Pancreas (tissue), 10 donors: Measurements from ENCODE around the gene SIAH3. TPM values are rescaled to one million over a fixed set of nuclear protein-coding genes. Genes with fewer than 3 reads are reported as not detected.

Experiments used
- ATAC-seq, 4 donors: fragments of 200-7000 bp; cut with Tn5 transposase; one replicate each; pipeline versions ENCODE4 v1.8.0 to v1.9.1; 2020; ENCODE audit warnings: mild to moderate bottlenecking in 4 of 4, moderate library complexity in 4 of 4
- DNase-seq, 6 donors: peaks; one replicate each; pipeline ENCODE4 v3.0.0-alpha.2; 2020
- FAIRE-seq: peaks from 2 replicates; lab custom pipeline; 2012; peaks lifted over from hg19 to GRCh38; lab: Jason Lieb, UNC
- H3K27ac ChIP-seq, 4 donors: fragments of 200-600 bp; sonication (generic); 1 replicate in 3 of 4; 2 replicates in 1 of 4; pipeline versions ENCODE4 v1.5.0 to v1.8.0; 2020
- H3K27me3 ChIP-seq, 4 donors: fragments of 200-600 bp; one replicate each; pipeline ENCODE4 v1.8.0; 2021
- H3K36me3 ChIP-seq, 3 donors: fragments of 200-600 bp; sonication (generic) in 1 of 3; one replicate each; pipeline versions ENCODE4 v1.5.0 to v1.8.0; 2020 to 2021
- H3K4me1 ChIP-seq, 3 donors: fragments of 200-600 bp; one replicate each; pipeline ENCODE4 v1.8.0; 2021
- H3K4me3 ChIP-seq, 4 donors: fragments of 200-600 bp; sonication (generic) in 2 of 4; one replicate each; pipeline versions ENCODE4 v1.5.0 to v1.8.0; 2020 to 2021
- H3K9me3 ChIP-seq, 4 donors: fragments of 200-600 bp; one replicate each; pipeline ENCODE4 v1.8.0; 2021
- WGBS, 2 donors: extraction: QIAGEN DNeasy Blood & Tissue Kit; methylation state at CpG; one replicate each; pipeline ENCODE4 v1.1.7; 2013; 5-methylcytosine and 5-hydroxymethylcytosine counted together
- intact Hi-C, 3 donors: fragments of 100-400 bp; cut with DNase I; formaldehyde crosslinking; loops; one replicate each; pipeline versions ENCODE4 v1.11.1 to v1.14.2; 2022
- polyA plus RNA-seq, 2 donors: library from polyadenylated mRNA; stranded (reverse); fragments of 200-250 nt; gene quantifications; one replicate each; pipeline ENCODE4 v1.2.3, GENCODE V29; 2013
- total RNA-seq, 6 donors: library from RNA; stranded (reverse); fragmentation: NEBNext Ultra II Directional in 4 of 6; extraction: Animal tissue kit (Norgen Biotek cat#: 25700) in 4 of 6; gene quantifications; one replicate each; pipeline versions ENCODE4 v1.2.1 to v1.2.4, GENCODE V29; 2021 to 2023
- TF ChIP-seq, protein P1 (sequence below), 4 donors: fragments of 200-600 bp; sonication (generic) in 3 of 4; IDR thresholded peaks; one replicate each; pipeline versions ENCODE4 v1.5.0 to v1.8.0; 2021; ENCODE audit warnings: antibody characterized with exemption in 4 of 4
- donor health status: healthy with polysubstance abuse.
- donor health status: DM: no; HTN: no; CAD: no; lungs with moderate emphysema.
- donor health status: DM: no; HTN: no; CAD: no.
- donor health status: control.
- donor health status: control.
- donor health status: Bipolar disorder and iron deficiency.
- donor health status: DM: yes; HTN: yes; CAD: no.
- donor health status: DM: no; HTN: no; CAD: no.
- donor health status: DM: no; HTN: no; CAD: no.
- donor health status: DM: yes; HTN: yes; CAD: no.

Gene SIAH3
- total and polyA plus RNA-seq, 8 donors, result 0.03 TPM; not detected in 7

DNA sequence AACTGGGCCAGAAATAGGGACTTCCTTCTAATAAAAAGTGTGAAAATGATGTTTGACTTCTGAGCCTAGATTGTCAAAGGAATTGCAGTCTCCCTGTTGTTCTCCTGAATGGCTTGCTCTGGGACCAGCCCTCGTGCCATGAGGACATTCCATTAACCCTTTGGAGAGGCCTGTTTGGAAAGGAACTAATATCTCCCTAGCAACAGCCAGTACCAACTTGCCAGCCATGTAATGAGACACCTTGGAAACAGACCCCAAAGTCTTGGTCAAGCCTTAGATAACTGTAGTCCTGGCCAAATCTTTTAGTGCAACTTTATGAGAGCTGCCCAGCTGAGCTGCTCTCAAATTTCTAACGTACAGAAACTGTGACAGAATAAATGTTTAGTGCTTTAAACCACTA is 8.2 kb upstream of the SIAH3 start:
- no peaks in the 10 kb centered on the region for H3K9me3 ChIP-seq

DNA sequence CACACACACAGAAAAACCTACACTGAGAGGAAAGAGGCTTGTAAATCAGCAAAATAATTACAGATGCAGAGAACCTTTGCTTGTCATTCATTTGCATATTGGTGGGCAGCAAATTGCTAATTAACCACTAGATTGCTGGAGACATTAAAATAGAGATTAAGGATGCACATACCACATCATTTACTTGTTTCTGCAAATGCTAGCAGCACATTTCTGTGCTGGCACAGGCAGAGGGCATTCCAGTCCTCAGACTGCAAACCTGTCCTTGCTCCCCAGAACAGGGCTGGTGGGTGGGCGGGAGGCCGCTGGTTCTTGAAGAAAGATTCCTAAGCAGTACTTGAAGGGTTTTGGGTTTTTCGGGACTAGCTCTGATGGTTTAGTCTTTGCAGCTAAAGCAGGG is 941 bp upstream of the SIAH3 start:
- TF ChIP-seq, protein P1, sequence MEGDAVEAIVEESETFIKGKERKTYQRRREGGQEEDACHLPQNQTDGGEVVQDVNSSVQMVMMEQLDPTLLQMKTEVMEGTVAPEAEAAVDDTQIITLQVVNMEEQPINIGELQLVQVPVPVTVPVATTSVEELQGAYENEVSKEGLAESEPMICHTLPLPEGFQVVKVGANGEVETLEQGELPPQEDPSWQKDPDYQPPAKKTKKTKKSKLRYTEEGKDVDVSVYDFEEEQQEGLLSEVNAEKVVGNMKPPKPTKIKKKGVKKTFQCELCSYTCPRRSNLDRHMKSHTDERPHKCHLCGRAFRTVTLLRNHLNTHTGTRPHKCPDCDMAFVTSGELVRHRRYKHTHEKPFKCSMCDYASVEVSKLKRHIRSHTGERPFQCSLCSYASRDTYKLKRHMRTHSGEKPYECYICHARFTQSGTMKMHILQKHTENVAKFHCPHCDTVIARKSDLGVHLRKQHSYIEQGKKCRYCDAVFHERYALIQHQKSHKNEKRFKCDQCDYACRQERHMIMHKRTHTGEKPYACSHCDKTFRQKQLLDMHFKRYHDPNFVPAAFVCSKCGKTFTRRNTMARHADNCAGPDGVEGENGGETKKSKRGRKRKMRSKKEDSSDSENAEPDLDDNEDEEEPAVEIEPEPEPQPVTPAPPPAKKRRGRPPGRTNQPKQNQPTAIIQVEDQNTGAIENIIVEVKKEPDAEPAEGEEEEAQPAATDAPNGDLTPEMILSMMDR (IDR thresholded peaks at IDR 0.05), result no peak
- 73 to 78% methylated on average over 3 of the region's 3 CpGs for WGBS, 2 donors
- Histone ChIP-seq H3K27ac (no peak overlapping the region), H3K36me3 (no peaks in the 10 kb centered on the region), H3K27me3 (peaks cover 0 to 9% (median 3%) of the 10 kb centered on the region in 4 donors), H3K9me3 (no peaks in the 10 kb centered on the region), H3K4me1 (no peaks in the 10 kb centered on the region), H3K4me3 (no peak overlapping the region)
- ATAC-seq, result no peak
- intact Hi-C loops, result no loop called here
- no peak for DNase-seq
- no peak for FAIRE-seq

More for the DNA sequence above, 8.2 kb upstream of the SIAH3 start:
- no peak for ATAC-seq
- intact Hi-C loops, result no loop called here
- Histone ChIP-seq H3K4me1 (no peaks in the 10 kb centered on the region), H3K4me3 (no peak overlapping the region), H3K27me3 (no peaks in the 10 kb centered on the region), H3K36me3 (no peaks in the 10 kb centered on the region), H3K27ac (no peak overlapping the region)
- WGBS, 2 donors, result 23 to 38% methylated on average over 2 of the region's 2 CpGs
- no peak for DNase-seq
- TF ChIP-seq, protein P1 (IDR thresholded peaks at IDR 0.05), result no peak
- no peak for FAIRE-seq

DNA sequence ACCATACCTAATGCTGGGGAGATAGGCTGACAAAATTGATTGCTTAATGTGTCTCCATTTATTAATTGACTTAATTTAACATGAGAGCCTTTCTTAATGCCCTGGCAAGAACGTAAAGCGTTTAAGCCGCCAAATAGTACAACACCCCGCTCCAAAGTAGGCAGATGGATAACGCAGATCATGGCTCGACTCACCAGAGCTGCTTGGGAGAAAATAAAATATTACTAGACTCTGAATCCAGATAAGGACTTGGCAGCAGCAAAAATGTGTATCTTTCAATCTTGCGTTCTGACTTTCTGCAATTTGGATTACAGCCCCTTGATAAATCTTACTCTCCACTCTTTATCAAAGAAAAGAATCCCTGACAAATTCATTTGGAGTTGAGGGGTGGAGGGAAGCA is 403 bp upstream of the SIAH3 start:
- ATAC-seq, result no peak
- no peak for FAIRE-seq
- 31 to 38% methylated on average over 7 of the region's 7 CpGs for WGBS, 2 donors
- intact Hi-C loops, result no loop called here
- no peak for DNase-seq
- Histone ChIP-seq H3K4me1 (no peaks in the 10 kb centered on the region), H3K9me3 (no peaks in the 10 kb centered on the region), H3K27ac (no peak overlapping the region), H3K27me3 (peaks cover 0 to 9% (median 3%) of the 10 kb centered on the region in 4 donors), H3K4me3 (no peak overlapping the region), H3K36me3 (no peaks in the 10 kb centered on the region)
- TF ChIP-seq, protein P1 (IDR thresholded peaks at IDR 0.05), result no peak

DNA sequence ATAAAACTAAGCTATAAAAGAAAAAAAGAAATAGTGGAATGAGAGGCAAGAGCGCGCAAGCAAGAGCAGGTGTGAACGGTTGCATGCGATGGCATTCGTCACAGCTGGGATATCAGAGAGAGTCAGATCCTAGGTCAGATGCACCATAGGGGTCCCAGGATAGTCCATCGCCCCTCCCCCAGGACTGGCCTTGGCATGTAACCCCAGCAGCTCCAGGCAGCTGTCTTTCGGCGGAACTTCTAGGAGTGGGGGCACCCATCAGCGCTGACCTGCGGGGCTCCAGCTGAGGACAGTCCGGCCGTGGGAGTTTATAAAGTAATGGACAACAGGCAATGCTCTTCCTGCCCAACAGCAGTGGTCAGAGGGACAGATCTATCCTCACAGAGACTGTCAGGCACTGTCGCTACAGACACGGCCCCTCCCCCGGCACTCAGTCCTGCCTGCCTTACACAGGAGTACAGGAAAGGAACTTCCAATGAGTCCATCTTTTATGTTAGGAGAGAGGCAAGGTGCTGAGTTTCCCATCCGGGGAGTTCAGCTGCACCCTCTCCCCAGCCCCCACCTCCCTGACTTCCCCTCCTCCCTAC is 1.4 kb downstream of the SIAH3 start:
- Histone ChIP-seq H3K4me3 (no peak overlapping the region), H3K4me1 (no peaks in the 10 kb centered on the region), H3K36me3 (no peaks in the 10 kb centered on the region), H3K27me3 (peaks cover 0 to 9% (median 3%) of the 10 kb centered on the region in 4 donors), H3K27ac (no peak overlapping the region), H3K9me3 (no peaks in the 10 kb centered on the region)
- WGBS, 2 donors, result 44 to 55% methylated on average over 16 of the region's 16 CpGs
- TF ChIP-seq, protein P1 (IDR thresholded peaks at IDR 0.05), result no peak
- DNase-seq (no peak), ATAC-seq (no peak), FAIRE-seq (no peak)
- intact Hi-C loops, result no loop called here

DNA sequence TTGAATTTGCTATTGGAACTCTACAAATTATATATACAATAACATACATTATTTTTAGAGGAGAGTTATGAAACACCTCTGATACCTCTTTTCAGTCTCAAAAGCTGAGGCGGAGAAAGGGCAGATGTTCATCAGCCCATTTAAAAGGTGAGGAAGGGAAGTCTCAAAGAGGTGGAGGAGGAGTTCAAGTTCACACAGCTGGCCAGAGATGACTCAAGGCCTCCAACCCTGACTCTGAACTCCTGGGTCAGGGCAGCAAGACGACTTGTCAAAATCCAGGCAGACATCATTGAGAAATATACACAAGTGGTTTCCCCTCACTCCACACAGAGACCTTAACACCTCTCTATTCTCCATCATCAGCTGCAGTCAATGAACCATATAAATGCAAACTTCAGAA is 2.1 kb downstream of the SIAH3 start:
- no peak for ATAC-seq
- 62 to 68% methylated on average over 2 of the region's 2 CpGs for WGBS, 2 donors
- FAIRE-seq, result no peak
- H3K9me3 ChIP-seq, result no peaks in the 10 kb centered on the region
- TF ChIP-seq, protein P1 (IDR thresholded peaks at IDR 0.05), result no peak
- H3K36me3 ChIP-seq, result no peaks in the 10 kb centered on the region
- H3K4me1 ChIP-seq, result no peaks in the 10 kb centered on the region
- H3K27ac ChIP-seq, result no peak overlapping the region
- H3K4me3 ChIP-seq, result no peak overlapping the region
- DNase-seq, result no peak
- peaks cover 0 to 9% (median 3%) of the 10 kb centered on the region in 4 donors for H3K27me3 ChIP-seq
- intact Hi-C loops, result no loop called here
